ENCODE data around the gene NEK9.
A peak's percentile ranks its signal among the peaks of the same experiment; 100 is the strongest.

NEK9 gene

GRCh38 chr14:75040959-75041358 lies 85.9 kb downstream of the NEK9 start:
- no peak for DNase-seq
- no peak for TF ChIP-seq POLR2A (IDR thresholded peaks at IDR 0.05; ENCODE audit: low read length)

DNA sequence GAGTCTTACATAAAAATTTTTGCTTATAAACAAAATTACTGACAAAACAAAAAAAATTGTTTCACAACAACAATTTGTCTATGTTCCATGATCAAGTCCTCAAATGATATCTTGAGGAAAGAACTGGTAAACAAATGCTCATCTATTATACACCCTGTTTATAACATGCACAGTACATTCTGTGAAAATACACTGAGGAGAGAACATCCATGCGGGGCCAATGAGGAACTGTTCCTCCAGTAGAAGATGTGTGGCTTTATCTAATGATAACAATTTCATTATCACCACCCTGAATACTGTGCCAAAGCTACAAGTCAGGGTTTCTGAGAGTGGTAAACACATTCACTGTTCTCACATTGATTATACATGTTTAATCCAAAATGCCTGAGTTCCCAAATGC lies 86.3 kb downstream of the NEK9 start:
- no peak for TF ChIP-seq POLR2A (IDR thresholded peaks at IDR 0.05; ENCODE audit: low read length)
- TF ChIP-seq GATA1 (IDR thresholded peaks at IDR 0.05; ENCODE audit: low read depth, low read length): no peak
- DNase-seq: peak; percentile 40 to 66

GRCh38 chr14:75032939-75033338 lies 93.9 kb downstream of the NEK9 start:
- no peak for TF ChIP-seq GATA1 (IDR thresholded peaks at IDR 0.05; ENCODE audit: low read depth, low read length)
- no peak for TF ChIP-seq POLR2A (IDR thresholded peaks at IDR 0.05; ENCODE audit: low read length)
- DNase-seq: no peak

- DNase-seq: no peak
- TF ChIP-seq GATA1 (IDR thresholded peaks at IDR 0.05; ENCODE audit: low read depth, low read length) (no peak), POLR2A (IDR thresholded peaks at IDR 0.05; ENCODE audit: low read length) (no peak)
These were observed 96.7 kb downstream of the NEK9 start for GRCh38 chr14:75030147-75030546.
